Right atrium auricular region (tissue), 2 donors: ENCODE data around the gene CPEB2. TPM values are rescaled to one million over a fixed set of nuclear protein-coding genes. Genes with fewer than 3 reads are reported as not detected.

Experiments used
- DNase-seq: peaks from one replicate; pipeline ENCODE4 v3.0.0-alpha.2; 2019; ENCODE audit warnings: low spot score
- H3K27ac ChIP-seq, 2 donors: fragments of 200-600 bp; sonication (generic); 1 replicate in 1 of 2; 2 replicates in 1 of 2; pipeline ENCODE4 v1.5.1; 2016 to 2019
- H3K27me3 ChIP-seq, 2 donors: fragments of 200-600 bp; sonication (generic); one replicate each; pipeline versions ENCODE4 v1.5.1 to v1.6.0; 2017 to 2019
- H3K36me3 ChIP-seq: fragments of 200-600 bp; sonication (generic); one replicate; pipeline ENCODE4 v1.5.1; 2016
- H3K4me1 ChIP-seq, 2 donors: fragments of 200-600 bp; sonication (generic); one replicate each; pipeline versions ENCODE4 v1.5.1 to v1.6.0; 2017 to 2019
- H3K4me3 ChIP-seq, 2 donors: fragments of 200-600 bp; sonication (generic); 1 replicate in 1 of 2; 2 replicates in 1 of 2; pipeline ENCODE4 v1.5.1; 2017 to 2019; ENCODE audit warnings: mild to moderate bottlenecking in 1 of 2, moderate library complexity in 1 of 2
- H3K9me3 ChIP-seq, 2 donors: fragments of 200-600 bp; sonication (generic); one replicate each; pipeline ENCODE4 v1.5.1; 2019
- total RNA-seq, 2 donors: library from RNA; depleted of rRNA; stranded (reverse); fragments of >200 nt; gene quantifications; one replicate each; pipeline ENCODE4 v1.1.0, GENCODE V29; 2016
- TF ChIP-seq, protein P1 (sequence below), 2 donors: fragments of 200-600 bp; sonication (generic); IDR thresholded peaks; one replicate each; pipeline ENCODE4 v1.5.1; 2019; ENCODE audit warnings: antibody characterized with exemption in 2 of 2

Gene CPEB2
- total RNA-seq, 2 donors from 2014 or later: 8.6 to 11.6 TPM

DNA sequence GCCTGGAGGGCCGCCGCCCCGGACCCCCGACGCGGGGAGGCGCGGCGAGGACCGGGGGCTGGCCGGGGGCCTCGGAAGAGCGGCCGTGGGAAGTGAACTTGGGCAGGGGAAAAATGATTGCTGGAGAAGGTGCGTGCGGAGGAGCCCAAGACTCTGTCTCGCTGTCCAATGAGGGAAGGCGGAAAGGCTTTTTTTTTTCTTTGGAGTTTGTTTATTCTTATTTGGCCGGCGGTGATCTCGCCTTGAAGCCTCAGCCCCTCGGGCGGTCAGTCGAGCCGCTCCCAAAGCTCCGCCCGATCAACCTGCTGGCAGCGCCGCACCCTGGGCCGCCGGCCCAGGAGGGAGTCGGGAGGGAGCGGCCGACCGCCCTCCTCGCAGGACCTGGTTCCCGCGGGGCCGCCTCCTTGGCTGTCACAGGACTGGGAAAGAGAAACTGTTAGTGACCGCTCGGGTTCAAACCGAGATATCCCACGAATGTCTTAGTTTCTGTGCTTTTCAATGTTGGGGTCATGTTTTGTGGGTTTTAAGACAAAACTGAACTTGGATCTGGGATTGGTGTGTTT is 2.5 kb downstream of the CPEB2 start:
- H3K4me1 ChIP-seq: peaks cover 0 to 38% of the 10 kb centered on the region in 2 donors
- H3K36me3 ChIP-seq: no peaks in the 10 kb centered on the region
- DNase-seq: peak; percentile 86
- H3K27ac ChIP-seq: peak overlapping the region; percentile 100
- TF ChIP-seq, protein P1, sequence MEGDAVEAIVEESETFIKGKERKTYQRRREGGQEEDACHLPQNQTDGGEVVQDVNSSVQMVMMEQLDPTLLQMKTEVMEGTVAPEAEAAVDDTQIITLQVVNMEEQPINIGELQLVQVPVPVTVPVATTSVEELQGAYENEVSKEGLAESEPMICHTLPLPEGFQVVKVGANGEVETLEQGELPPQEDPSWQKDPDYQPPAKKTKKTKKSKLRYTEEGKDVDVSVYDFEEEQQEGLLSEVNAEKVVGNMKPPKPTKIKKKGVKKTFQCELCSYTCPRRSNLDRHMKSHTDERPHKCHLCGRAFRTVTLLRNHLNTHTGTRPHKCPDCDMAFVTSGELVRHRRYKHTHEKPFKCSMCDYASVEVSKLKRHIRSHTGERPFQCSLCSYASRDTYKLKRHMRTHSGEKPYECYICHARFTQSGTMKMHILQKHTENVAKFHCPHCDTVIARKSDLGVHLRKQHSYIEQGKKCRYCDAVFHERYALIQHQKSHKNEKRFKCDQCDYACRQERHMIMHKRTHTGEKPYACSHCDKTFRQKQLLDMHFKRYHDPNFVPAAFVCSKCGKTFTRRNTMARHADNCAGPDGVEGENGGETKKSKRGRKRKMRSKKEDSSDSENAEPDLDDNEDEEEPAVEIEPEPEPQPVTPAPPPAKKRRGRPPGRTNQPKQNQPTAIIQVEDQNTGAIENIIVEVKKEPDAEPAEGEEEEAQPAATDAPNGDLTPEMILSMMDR (IDR thresholded peaks at IDR 0.05): no peak
- H3K4me3 ChIP-seq: peak overlapping the region; percentile 93 to 97
- no peaks in the 10 kb centered on the region for H3K27me3 ChIP-seq
- H3K9me3 ChIP-seq: no peaks in the 10 kb centered on the region

DNA sequence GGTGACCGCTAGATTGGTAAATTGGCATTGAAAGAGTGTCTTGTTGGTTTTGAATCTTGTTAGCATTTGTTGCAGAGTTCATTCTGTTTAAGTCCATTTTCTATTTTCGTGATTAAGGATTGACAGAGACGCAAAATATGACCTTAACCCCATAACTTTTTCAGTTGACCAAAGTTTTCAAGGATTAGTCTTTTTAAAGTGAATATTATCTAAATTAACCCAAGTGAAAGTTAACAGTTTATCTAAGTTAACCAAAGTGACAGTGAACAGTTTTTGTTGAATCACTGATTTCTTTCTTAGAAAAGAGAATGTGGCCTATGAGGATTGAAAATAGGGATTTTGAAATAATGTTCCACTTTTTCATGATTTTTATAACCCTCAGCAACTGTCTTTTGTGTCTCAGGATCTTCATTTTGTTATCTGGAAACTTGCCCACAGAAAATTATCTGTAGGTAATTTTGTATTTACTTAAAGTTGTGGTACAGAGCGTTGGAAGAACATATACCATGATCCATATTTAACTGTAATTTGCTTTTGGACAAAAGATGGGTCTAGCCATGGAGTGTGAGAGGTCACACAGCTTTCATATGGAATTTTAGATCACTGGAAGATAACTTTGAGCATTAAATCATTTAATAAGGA is 3.3 kb downstream of the CPEB2 start:
- Histone ChIP-seq H3K4me3 (peak overlapping the region; percentile 93 to 97), H3K9me3 (no peaks in the 10 kb centered on the region), H3K27me3 (no peaks in the 10 kb centered on the region), H3K27ac (peak overlapping the region; percentile 100), H3K36me3 (no peaks in the 10 kb centered on the region), H3K4me1 (peaks cover 0 to 45% of the 10 kb centered on the region in 2 donors)
- TF ChIP-seq, protein P1 (IDR thresholded peaks at IDR 0.05): no peak
- no peak for DNase-seq

DNA sequence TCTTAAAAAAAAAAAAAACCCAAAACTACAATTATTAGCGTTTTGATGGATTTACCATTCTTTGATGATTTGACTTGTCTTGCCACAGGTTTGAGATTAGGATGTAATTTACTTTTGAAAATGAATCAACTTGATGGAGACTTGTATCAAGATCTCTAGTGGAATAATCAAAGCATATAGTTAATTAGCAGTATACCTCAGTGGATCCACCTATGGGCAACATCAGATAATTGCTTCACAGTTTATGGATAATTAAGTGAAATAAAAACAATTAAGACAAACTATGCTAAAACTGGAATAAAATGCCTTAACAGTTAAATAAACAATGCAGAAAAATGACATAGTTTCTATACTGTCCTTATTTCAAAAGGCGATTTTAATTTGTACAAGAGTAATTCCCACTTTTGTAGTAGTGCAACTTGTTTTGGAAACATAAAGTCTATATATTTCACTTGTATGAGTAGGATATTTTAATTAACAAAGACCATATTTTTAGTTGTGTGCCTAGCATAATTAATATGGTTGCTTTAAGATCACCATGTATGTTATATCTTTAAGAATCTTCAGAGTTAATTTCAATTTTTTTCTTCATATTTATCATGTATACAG is 4.2 kb downstream of the CPEB2 start:
- peaks cover 0 to 45% of the 10 kb centered on the region in 2 donors for H3K4me1 ChIP-seq

DNA sequence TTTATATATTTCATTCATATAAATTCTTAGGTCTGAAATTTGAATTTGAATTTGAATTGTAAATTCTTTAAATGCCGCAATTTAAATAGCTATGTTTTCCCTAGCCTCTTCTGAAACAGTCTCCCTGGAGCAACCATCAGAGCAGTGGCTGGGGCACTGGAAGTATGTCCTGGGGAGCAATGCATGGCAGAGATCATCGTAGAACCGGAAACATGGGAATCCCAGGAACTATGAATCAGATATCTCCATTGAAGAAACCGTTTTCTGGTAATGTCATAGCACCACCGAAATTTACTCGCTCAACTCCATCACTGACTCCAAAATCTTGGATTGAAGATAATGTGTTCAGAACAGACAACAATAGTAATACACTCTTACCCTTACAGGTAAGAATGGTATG is 4.9 kb downstream of the CPEB2 start:
- peaks cover 0 to 45% of the 10 kb centered on the region in 2 donors for H3K4me1 ChIP-seq
- no peak overlapping the region for H3K4me3 ChIP-seq
- no peak for DNase-seq
- no peaks in the 10 kb centered on the region for H3K9me3 ChIP-seq
- no peaks in the 10 kb centered on the region for H3K27me3 ChIP-seq
- TF ChIP-seq, protein P1 (IDR thresholded peaks at IDR 0.05): no peak
- peak overlapping the region; percentile 0 to 100 for H3K27ac ChIP-seq
- H3K36me3 ChIP-seq: no peaks in the 10 kb centered on the region

More for the DNA sequence above, 4.2 kb downstream of the CPEB2 start:
- TF ChIP-seq, protein P1 (IDR thresholded peaks at IDR 0.05): peak; percentile 20 to 41
- Histone ChIP-seq H3K4me3 (no peak overlapping the region), H3K36me3 (no peaks in the 10 kb centered on the region), H3K27ac (peak overlapping the region; percentile 100), H3K9me3 (no peaks in the 10 kb centered on the region), H3K27me3 (no peaks in the 10 kb centered on the region)
- DNase-seq: no peak

DNA sequence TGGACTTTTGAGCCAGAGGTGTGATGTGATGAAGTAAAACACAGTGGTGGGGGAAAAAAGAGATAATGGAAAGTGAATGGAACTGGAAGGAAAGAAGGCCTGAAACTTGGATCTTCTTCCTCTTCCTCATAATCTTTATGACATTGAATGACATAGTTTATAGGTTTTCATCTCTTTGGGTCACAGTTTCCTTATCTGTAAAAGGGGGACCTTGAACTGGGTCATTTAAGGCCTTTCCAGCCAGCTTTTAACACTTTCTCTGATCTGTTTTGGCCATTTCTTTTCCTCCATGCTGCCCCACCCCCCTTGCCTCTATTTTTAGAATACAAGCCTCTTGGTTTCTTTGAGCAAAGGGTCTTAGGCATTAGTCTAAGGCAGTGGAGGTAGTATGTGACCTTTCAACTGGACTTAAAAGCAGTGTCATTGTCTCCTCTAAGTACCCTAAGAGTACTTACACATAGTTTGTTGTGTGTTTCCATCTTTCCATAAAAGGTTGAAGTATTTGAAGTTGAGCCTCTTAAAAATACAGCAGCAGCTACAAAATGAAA is 7.8 kb downstream of the CPEB2 start:
- Histone ChIP-seq H3K27ac (peak overlapping the region; percentile 25 to 55), H3K9me3 (no peaks in the 10 kb centered on the region), H3K4me3 (no peak overlapping the region), H3K4me1 (peaks cover 0 to 53% of the 10 kb centered on the region in 2 donors), H3K36me3 (peaks cover under 1% of the 10 kb centered on the region), H3K27me3 (no peaks in the 10 kb centered on the region)
- TF ChIP-seq, protein P1 (IDR thresholded peaks at IDR 0.05): no peak
- DNase-seq: no peak
